NCI-H2081 (cell line): ENCODE results near the gene E2F1.
A peak's percentile ranks its signal among the peaks of the same experiment; 100 is the strongest.

Experiments
- DNase-seq, 2 experiments: peaks; one replicate each; lab custom pipeline; 2025; lab: John Stamatoyannopoulos, UW

E2F1 gene, protein sequence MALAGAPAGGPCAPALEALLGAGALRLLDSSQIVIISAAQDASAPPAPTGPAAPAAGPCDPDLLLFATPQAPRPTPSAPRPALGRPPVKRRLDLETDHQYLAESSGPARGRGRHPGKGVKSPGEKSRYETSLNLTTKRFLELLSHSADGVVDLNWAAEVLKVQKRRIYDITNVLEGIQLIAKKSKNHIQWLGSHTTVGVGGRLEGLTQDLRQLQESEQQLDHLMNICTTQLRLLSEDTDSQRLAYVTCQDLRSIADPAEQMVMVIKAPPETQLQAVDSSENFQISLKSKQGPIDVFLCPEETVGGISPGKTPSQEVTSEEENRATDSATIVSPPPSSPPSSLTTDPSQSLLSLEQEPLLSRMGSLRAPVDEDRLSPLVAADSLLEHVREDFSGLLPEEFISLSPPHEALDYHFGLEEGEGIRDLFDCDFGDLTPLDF

GRCh38 chr20:33686100-33686983 is at the start of gene E2F1:
Gene E2F1, minus strand, starts transcription at chr20:33686385. Its CDS starts 121 bp downstream, at chr20:33686264.
- DNase-seq = peak; percentile 95 to 96

DNA sequence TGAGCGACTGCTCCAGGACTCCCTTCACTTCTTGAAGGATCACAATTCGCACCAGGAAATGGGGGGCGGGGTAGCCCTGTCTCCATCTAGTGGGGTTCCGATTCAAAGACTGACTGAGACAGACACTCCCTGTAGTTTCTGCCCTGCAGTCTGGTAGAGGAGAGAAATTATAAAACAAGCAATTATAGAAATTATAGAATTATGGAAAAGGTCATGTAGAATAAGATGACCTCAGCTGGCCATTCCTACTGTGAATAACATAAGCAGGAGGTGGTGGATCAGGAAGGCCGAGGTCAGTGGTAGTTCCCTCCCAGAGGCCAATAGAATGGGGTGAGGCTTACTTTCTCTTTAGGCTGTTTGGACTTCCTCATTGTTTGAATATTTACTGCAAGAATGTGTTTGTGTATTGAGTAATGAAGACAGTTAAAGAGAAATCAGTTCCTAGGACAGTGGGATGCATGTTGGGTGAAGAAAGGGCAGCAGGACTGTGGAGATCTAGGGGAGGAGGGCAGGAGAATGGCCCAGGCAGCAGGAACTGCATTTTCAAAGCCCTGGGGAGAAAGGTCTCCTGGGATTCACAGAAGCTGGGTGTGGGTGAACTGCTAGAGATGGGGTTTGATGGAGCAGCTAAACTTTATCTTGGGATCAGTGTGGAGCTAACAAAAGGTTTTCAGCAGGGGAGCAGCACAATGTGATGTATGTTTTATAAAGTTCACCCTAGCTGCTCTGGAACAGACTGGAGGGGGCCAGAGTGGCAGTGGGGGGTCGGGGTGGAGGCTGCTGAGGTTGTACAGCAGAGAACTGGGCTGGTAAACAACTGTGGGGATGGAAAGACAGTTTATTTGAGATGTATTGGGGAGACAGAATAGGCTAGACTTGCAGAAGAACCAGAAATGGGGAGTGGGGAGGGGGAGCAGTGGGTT is 47.7 kb upstream of the E2F1 start:
- no peak for DNase-seq

- DNase-seq = peak; percentile 94 to 95
Observed at GRCh38 chr20:33732166-33732970, 46.2 kb upstream of the E2F1 start.

DNA sequence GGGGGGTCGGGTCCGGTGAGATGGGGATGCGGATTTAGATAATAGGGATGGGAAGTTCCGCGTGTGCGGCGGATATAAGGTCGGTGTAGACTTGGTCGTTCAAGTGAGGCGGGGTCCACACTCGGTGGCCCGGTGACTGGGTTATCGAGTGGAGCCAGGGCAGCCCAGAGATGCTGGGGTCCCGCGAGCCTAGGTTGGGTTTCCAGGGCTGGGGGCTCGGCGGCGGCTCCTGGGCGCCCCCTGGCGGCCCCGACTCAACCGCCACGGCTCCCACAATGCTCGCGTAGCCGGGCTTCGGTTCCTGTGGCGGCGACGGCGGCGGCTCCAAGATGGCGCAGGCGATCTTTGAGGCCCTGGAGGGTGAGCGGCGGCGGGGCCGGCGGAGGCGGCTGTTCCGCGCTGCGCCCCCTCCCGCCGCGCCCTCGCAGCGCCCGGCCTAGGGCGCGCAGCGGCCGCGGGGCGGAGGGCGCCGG is 45.5 kb upstream of the E2F1 start, which contains the start of gene ZNF341:
ZNF341 (plus strand) TSS at position 304 of the 473 bp plus-strand sequence; CDS start at position 330, 26 bp downstream.
- peak; percentile 94 to 95 for DNase-seq

DNA sequence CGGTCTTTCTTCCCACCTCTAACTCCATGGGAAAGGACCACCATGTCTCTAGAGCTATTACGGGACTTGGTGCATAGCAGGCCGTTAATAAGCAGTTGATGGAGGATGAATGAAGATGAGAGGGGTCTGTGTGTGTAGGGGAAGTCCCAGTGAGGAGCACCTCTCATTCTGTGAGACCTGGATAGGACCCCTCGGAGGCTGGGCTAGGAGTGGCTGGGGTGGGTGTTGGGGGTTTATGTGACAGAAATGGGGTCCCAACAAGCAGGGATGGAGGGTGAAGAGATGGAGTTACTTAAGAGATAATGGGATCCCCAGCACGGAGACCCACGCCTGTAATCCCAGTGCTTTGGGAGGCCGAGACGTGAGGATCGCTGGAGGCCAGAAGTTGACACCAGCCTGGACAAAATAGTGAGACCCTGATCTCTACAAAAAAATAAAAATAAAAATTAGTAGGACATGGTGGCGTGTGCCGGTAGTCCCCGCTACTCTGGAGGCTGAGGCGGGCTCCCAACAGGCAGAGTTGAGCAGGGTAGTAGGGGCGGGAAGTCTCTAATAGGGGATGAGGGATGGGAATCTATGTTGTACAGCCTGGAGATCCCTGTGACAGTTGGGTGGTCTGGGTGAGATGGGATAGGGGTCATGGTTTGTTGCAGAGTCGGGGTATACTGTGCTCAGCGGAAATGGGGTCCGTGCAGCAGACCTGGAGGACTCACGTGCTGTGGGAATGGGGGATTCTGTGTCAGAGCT is 44.9 kb upstream of the E2F1 start:
- DNase-seq = no peak

DNA sequence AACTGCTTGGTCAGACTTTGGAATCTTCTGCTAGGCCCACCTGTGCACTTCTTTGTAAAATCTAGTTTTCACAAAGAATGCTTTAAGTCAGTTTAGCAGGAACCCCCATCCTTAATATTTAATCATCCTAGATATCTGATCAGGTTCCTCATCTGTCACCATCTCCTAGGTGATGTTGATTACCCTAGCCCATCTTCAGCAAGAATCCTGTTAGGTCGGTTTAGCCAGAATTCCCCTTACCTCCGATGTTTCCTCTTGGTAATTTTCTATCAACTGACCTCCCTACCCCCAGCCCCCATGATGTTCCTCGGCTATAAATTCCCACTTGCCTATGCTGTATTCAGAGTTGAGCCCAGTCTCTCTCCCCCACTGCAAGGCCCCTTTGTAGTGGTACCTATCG is 42.9 kb upstream of the E2F1 start:
- no peak for DNase-seq

GRCh38 chr20:33728463-33728862 is 42.3 kb upstream of the E2F1 start:
- no peak for DNase-seq

DNA sequence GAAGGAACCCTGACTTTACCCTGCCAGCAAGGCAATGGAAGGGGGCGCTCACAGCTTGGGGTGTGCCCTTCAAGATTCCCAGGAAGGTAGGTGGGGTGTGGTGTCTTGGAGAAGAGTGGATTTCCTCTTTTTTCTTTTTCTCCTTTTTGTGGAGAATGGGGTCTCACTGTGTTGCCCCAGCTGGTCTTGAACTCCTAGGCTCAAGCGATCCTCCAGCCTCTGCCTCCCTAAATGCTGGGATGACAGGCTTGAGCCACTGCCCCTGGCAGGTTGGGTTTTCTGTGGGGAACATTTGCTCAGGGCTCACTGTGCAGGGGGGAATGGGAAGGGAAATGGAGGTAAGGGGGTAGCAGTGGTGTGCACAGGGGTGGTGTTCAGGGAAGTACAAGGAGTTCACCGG is 41.6 kb upstream of the E2F1 start:
- no peak for DNase-seq

DNA sequence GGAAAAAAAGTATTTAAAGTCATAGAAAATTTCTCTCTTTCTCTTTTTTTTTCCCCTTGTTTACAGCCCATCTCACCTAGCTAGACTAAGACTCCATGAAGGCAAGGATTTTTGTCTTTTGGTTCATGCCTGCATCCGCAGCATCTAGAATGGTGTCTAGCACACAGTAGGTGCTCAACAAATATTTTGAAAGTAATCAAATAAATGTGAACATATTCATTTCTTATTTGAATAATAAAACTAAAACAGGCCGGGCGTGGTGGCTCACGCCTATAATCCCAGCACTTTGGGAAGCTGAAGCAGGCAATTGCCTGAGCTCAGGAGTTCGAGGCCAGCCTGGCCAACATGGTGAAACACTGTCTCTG is 40.9 kb upstream of the E2F1 start:
- no peak for DNase-seq

- DNase-seq = no peak
Observed at GRCh38 chr20:33725607-33726264, 39.6 kb upstream of the E2F1 start.

- no peak for DNase-seq
Observed at GRCh38 chr20:33724439-33725094, 38.4 kb upstream of the E2F1 start.

- DNase-seq = no peak
Observed at GRCh38 chr20:33721391-33722140, 35.4 kb upstream of the E2F1 start.

GRCh38 chr20:33719989-33720709 is 34.0 kb upstream of the E2F1 start, which contains the start of gene PXMP4:
Gene PXMP4, minus strand, starts transcription at chr20:33720310. Its CDS starts 103 bp downstream, at chr20:33720207.
- peak; percentile 97 to 100 for DNase-seq

GRCh38 chr20:33719277-33719988 is 33.2 kb upstream of the E2F1 start:
- no peak for DNase-seq

DNA sequence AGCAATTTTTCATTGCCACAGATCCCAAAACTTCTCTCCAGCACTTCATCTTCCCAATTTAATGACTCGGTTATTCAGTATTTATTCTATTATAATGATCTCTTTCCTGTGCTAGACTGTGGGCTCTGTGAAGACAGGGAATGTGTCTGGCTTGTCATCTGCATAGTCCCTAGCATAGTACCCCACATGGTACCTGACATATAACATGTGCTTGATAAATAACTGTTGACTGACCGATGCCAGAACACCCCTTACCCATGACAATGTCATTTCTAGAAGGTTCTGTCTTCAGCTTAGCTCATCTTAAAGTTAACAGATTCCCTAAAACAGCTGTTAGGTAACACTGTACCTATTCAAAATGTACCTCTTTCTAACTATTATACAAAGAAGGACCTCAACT is 30.3 kb upstream of the E2F1 start:
- no peak for DNase-seq

DNA sequence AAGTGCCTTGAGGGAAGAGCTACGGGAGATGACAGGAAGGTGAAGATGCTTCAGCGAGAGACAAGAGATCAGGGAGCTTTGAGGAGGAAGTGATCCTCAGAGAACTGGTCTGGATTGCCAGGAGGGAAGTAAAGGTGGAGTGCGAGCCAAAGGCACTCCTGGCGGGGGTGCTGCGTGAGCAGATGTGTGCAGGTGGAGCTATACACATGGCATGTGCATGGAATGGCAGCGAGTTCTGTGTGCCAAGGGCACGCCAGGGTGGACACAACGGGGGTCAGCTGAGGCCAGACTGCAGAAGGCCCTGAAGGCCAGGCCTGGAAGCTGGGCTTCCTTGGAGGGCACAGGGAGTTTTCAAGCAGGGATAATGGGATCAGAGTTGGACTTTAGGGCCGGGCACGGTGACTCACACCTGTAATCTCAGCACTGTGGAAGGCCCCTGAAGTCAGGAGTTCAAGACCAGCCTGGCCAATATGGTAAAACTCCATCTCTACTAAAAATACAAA is 27.7 kb upstream of the E2F1 start:
- DNase-seq = no peak

DNA sequence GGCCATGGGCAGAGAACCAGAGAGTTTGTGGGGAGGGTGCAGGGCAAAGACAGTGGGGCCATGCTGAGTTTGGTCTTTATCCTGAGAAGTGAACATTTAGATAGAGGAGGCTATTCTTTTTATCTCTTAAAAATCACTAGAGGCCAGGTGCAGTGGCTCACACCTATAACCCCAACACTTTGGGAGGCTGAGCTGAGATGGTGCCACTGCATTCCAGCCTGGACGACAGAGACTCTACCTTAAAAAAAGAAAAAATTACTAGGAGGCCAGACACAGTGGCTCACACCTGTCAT is 25.2 kb upstream of the E2F1 start:
- DNase-seq = no peak
